A673 (cell line): Measurements from ENCODE around the gene LYRM4. TPM values are rescaled to one million over a fixed set of nuclear protein-coding genes. Genes with fewer than 3 reads are reported as not detected.

Experiments used
- BruUV-seq: library from RNA; stranded (reverse); fragments of 400-500 nt; replicated peaks from 2 replicates; lab custom pipeline; 2021; lab: Mats Ljungman, UMichigan
- CTCF ChIA-PET: fragments of 300-600 bp; sonication (Branson Sonifier 250); formaldehyde crosslinking; loops from one replicate; lab custom pipeline; 2022; ENCODE audit warnings: antibody characterized with exemption; lab: Charles Lee
- POLR2A ChIA-PET: fragments of 300-600 bp; sonication (Branson Sonifier 250); formaldehyde crosslinking; loops from one replicate; lab custom pipeline; 2022; ENCODE audit warnings: antibody characterized with exemption; ENCODE audit not compliant: low non-redundant PET; lab: Charles Lee
- DNase-seq: peaks from one replicate; pipeline ENCODE4 v3.0.0-alpha.2; 2015; ENCODE audit warnings: low spot score
- H3K27ac ChIP-seq: fragments of 200-600 bp; sonication (generic); 2 replicates; pipeline ENCODE4 v1.5.1; 2016; ENCODE audit warnings: mixed run types, low read depth, mild to moderate bottlenecking, mixed read lengths, antibody characterized with exemption, low read length; ENCODE audit not compliant: poor library complexity, severe bottlenecking
- H3K27me3 ChIP-seq: fragments of 200-600 bp; sonication (generic); replicated peaks from 2 replicates; pipeline ENCODE4 v1.6.1; 2017; ENCODE audit warnings: mixed run types, low read depth, mild to moderate bottlenecking, mixed read lengths, antibody characterized with exemption, low read length; ENCODE audit not compliant: insufficient read depth, poor library complexity
- H3K36me3 ChIP-seq: fragments of 200-600 bp; sonication (generic); 2 replicates; pipeline ENCODE4 v1.6.1; 2016; ENCODE audit warnings: mixed run types, mild to moderate bottlenecking, mixed read lengths, antibody characterized with exemption, low read length; ENCODE audit not compliant: insufficient read depth, poor library complexity, severe bottlenecking
- H3K4me1 ChIP-seq: fragments of 200-600 bp; sonication (generic); 2 replicates; pipeline ENCODE4 v1.6.1; 2017; ENCODE audit warnings: mixed run types, mild to moderate bottlenecking, mixed read lengths, antibody characterized with exemption, low read length; ENCODE audit not compliant: insufficient read depth, poor library complexity, severe bottlenecking
- H3K4me3 ChIP-seq: fragments of 200-600 bp; sonication (generic); 2 replicates; pipeline ENCODE4 v1.5.1; 2016; ENCODE audit warnings: low read depth, mixed run types, mild to moderate bottlenecking, mixed read lengths, low read length; ENCODE audit not compliant: poor library complexity, severe bottlenecking
- H3K9me3 ChIP-seq: fragments of 200-600 bp; sonication (generic); 2 replicates; pipeline ENCODE4 v1.6.1; 2016; ENCODE audit warnings: mixed run types, low read depth, mild to moderate bottlenecking, mixed read lengths, antibody characterized with exemption, low read length; ENCODE audit not compliant: poor library complexity, severe bottlenecking
- CTCF ChIP-seq: fragments of 300-800, 200-600 bp; sonication (generic); conservative IDR thresholded peaks from 2 replicates; pipeline ENCODE4 v1.5.1; 2017; ENCODE audit warnings: low read depth, mild to moderate bottlenecking, antibody characterized with exemption, low read length, moderate library complexity, mixed read lengths
- EZH2 ChIP-seq: fragments of 200-600 bp; sonication (generic); IDR thresholded peaks from 2 replicates; pipeline ENCODE4 v1.6.1; 2017; ENCODE audit warnings: borderline replicate concordance, low read depth, mild to moderate bottlenecking, mixed read lengths, antibody characterized with exemption, low read length; ENCODE audit not compliant: poor library complexity, severe bottlenecking
- intact Hi-C: fragments of 100-400 bp; cut with micrococcal nuclease; formaldehyde crosslinking; loops from one replicate; pipeline ENCODE4 v1.10.0; 2022; ENCODE audit not compliant: unreplicated experiment
- total RNA-seq: library from RNA; stranded (reverse); gene quantifications from 2 replicates; pipeline ENCODE4 v1.2.3, GENCODE V29; 2021

LYRM4 gene
- total RNA-seq, 1 experiment from 2014 or later = 53.6 TPM

GRCh38 chr6:5119090-5119951 is 141.4 kb downstream of the LYRM4 start:
- POLR2A ChIA-PET = no interaction called here
- no peaks in the 10 kb centered on the region for H3K9me3 ChIP-seq
- no TSS peak for BruUV-seq
- no peaks in the 10 kb centered on the region for H3K36me3 ChIP-seq
- H3K4me3 ChIP-seq = no peak overlapping the region
- TF ChIP-seq CTCF = no peak
- no peak for TF ChIP-seq EZH2
- H3K27me3 ChIP-seq = no peaks in the 10 kb centered on the region
- intact Hi-C loops = no loop called here
- H3K4me1 ChIP-seq = peaks cover 25% of the 10 kb centered on the region
- CTCF ChIA-PET = no interaction called here
- no peak overlapping the region for H3K27ac ChIP-seq
- DNase-seq = no peak

- H3K27me3 ChIP-seq = no peaks in the 10 kb centered on the region
- H3K27ac ChIP-seq = peak overlapping the region; percentile 58
- no peak for TF ChIP-seq CTCF
- no peak for TF ChIP-seq EZH2
- POLR2A ChIA-PET = no interaction called here
- no TSS peak for BruUV-seq
- intact Hi-C loops = no loop called here
- peak; percentile 84 for DNase-seq
- H3K36me3 ChIP-seq = no peaks in the 10 kb centered on the region
- H3K9me3 ChIP-seq = no peaks in the 10 kb centered on the region
- CTCF ChIA-PET = no interaction called here
- peaks cover 32% of the 10 kb centered on the region for H3K4me1 ChIP-seq
- no peak overlapping the region for H3K4me3 ChIP-seq
Observed at GRCh38 chr6:5116243-5116991, 144.3 kb downstream of the LYRM4 start.

GRCh38 chr6:5115168-5115567 is 145.6 kb downstream of the LYRM4 start:
- TF ChIP-seq CTCF (peak; percentile 49), EZH2 (no peak)
- no peaks in the 10 kb centered on the region for H3K36me3 ChIP-seq
- peak overlapping the region; percentile 58 for H3K27ac ChIP-seq
- intact Hi-C loops = no loop called here
- no TSS peak for BruUV-seq
- CTCF ChIA-PET = no interaction called here
- H3K4me1 ChIP-seq = peaks cover 32% of the 10 kb centered on the region
- POLR2A ChIA-PET = no interaction called here
- no peaks in the 10 kb centered on the region for H3K27me3 ChIP-seq
- H3K4me3 ChIP-seq = no peak overlapping the region
- DNase-seq = peak; percentile 29
- H3K9me3 ChIP-seq = no peaks in the 10 kb centered on the region
